Measurements from ENCODE around the gene ITPK1.
A peak's percentile ranks its signal among the peaks of the same experiment; 100 is the strongest.

The ITPK1 gene

GRCh38 chr14:92963301-92964123, 152.2 kb downstream of the ITPK1 start:
- no peak for DNase-seq

- no peak for DNase-seq
These were observed 153.0 kb downstream of the ITPK1 start for GRCh38 chr14:92962831-92963095.

- no peak for DNase-seq
These were observed 153.5 kb downstream of the ITPK1 start for GRCh38 chr14:92962031-92962830.

GRCh38 chr14:92961567-92961855, 154.2 kb downstream of the ITPK1 start:
- DNase-seq: no peak

- no peak for DNase-seq
These were observed 154.8 kb downstream of the ITPK1 start for GRCh38 chr14:92960706-92961566.

GRCh38 chr14:92959761-92960680, 155.7 kb downstream of the ITPK1 start:
- DNase-seq: no peak

GRCh38 chr14:92959189-92959531, 156.6 kb downstream of the ITPK1 start:
- DNase-seq: peak; percentile 32

GRCh38 chr14:92958373-92959188, 157.1 kb downstream of the ITPK1 start:
- DNase-seq: no peak

- DNase-seq: no peak
These were observed 158.8 kb downstream of the ITPK1 start for GRCh38 chr14:92956961-92957360.

- DNase-seq: no peak
These were observed 160.3 kb downstream of the ITPK1 start for GRCh38 chr14:92955381-92955780.

GRCh38 chr14:92954933-92955332, 160.8 kb downstream of the ITPK1 start:
- no peak for DNase-seq

GRCh38 chr14:92953526-92953925, 162.2 kb downstream of the ITPK1 start:
- no peak for DNase-seq

GRCh38 chr14:92952481-92953298, 163.0 kb downstream of the ITPK1 start:
- DNase-seq: no peak

GRCh38 chr14:92951912-92952471, 163.7 kb downstream of the ITPK1 start:
- no peak for DNase-seq

- no peak for DNase-seq
These were observed 164.5 kb downstream of the ITPK1 start for GRCh38 chr14:92951261-92951660.

GRCh38 chr14:92950773-92951172, 165.0 kb downstream of the ITPK1 start:
- no peak for DNase-seq

- no peak for DNase-seq
These were observed 165.6 kb downstream of the ITPK1 start for GRCh38 chr14:92950193-92950540.

GRCh38 chr14:92949496-92950192, 166.1 kb downstream of the ITPK1 start:
- DNase-seq: no peak

GRCh38 chr14:92948647-92949046, 167.1 kb downstream of the ITPK1 start:
- DNase-seq: no peak
